Epithelial cell of alveolus of lung (primary cell): ENCODE results near the gene MAGEL2. TPM values are rescaled to one million over a fixed set of nuclear protein-coding genes. Genes with fewer than 3 reads are reported as not detected.

Experiments
- total RNA-seq: library from RNA; depleted of rRNA; stranded (reverse); fragments of >200 nt; gene quantifications from 2 replicates; pipeline ENCODE4 v1.2.1, GENCODE V29; 2015

Gene MAGEL2
- 0.52 and 4.5 TPM in 2 replicates for total RNA-seq

GRCh38 chr15:23647421-23648370, at the start of gene MAGEL2:
TSS of gene MAGEL2 (minus strand) at chr15:23647867. CDS start at chr15:23647742, 125 bp downstream.

GRCh38 chr15:23687143-23687470, 39.4 kb upstream of the MAGEL2 start, which contains the start of gene NDN:
TSS of gene NDN (minus strand) at chr15:23687305. CDS start at chr15:23687217, 88 bp downstream.

Other genes with a start within 250 kb of the MAGEL2 start
- gene GOLGA6L2, start 200.6 kb downstream of the MAGEL2 start, total RNA-seq: not detected in 2 replicates
- 0.08 TPM in 1 of 2 replicates, not detected in the other for gene MKRN3, start 82.2 kb downstream of the MAGEL2 start, total RNA-seq
- gene NDN, start 39.4 kb upstream of the MAGEL2 start, total RNA-seq: 76.9 and 172 TPM in 2 replicates